Lower lobe of right lung (tissue), 2 donors: ENCODE results near the gene CPA2. TPM values are rescaled to one million over a fixed set of nuclear protein-coding genes. Genes with fewer than 3 reads are reported as not detected.

ENCODE experiments used
- ATAC-seq, 2 donors: fragments of 200-7000 bp; cut with Tn5 transposase; one replicate each; pipeline ENCODE4 v1.9.1; 2020 to 2022; ENCODE audit warnings: mild to moderate bottlenecking in 2 of 2, moderate library complexity in 2 of 2
- DNase-seq: peaks from one replicate; pipeline ENCODE4 v3.0.0-alpha.2; 2020
- H3K27ac ChIP-seq: fragments of 200-600 bp; one replicate; pipeline ENCODE4 v1.8.0; 2022
- H3K27me3 ChIP-seq: fragments of 200-600 bp; one replicate; pipeline ENCODE4 v1.8.0; 2022; ENCODE audit warnings: low read depth
- H3K36me3 ChIP-seq: fragments of 200-600 bp; one replicate; pipeline ENCODE4 v1.8.0; 2022; ENCODE audit warnings: mild to moderate bottlenecking
- H3K4me1 ChIP-seq: fragments of 200-600 bp; one replicate; pipeline ENCODE4 v1.8.0; 2022
- H3K4me3 ChIP-seq: fragments of 200-600 bp; one replicate; pipeline ENCODE4 v1.8.0; 2022; ENCODE audit warnings: mild to moderate bottlenecking
- H3K9me3 ChIP-seq: fragments of 200-600 bp; one replicate; pipeline ENCODE4 v1.8.0; 2022
- CTCF ChIP-seq: fragments of 200-600 bp; IDR thresholded peaks from one replicate; pipeline ENCODE4 v1.8.0; 2022; ENCODE audit warnings: antibody characterized with exemption, mild to moderate bottlenecking
- intact Hi-C: fragments of 100-400 bp; cut with DNase I; formaldehyde crosslinking; loops from one replicate; pipeline ENCODE4 v1.11.0; 2022
- total RNA-seq: library from RNA; stranded (reverse); fragmentation: NEBNext Ultra II Directional; extraction: Animal tissue kit (Norgen Biotek cat#: 25700); gene quantifications from one replicate; pipeline ENCODE4 v1.2.1, GENCODE V29; 2021
- donor health status: DM: no; HTN: yes; CAD: no; lungs with severe emphysema.

Gene CPA2
- total RNA-seq, 1 donor from 2014 or later: not detected

- Histone ChIP-seq H3K27me3 (no peaks in the 10 kb centered on the region), H3K4me3 (no peak overlapping the region), H3K9me3 (no peaks in the 10 kb centered on the region), H3K27ac (no peak overlapping the region), H3K4me1 (no peaks in the 10 kb centered on the region), H3K36me3 (no peaks in the 10 kb centered on the region)
- no peak for TF ChIP-seq CTCF
- DNase-seq: no peak
- no peak for ATAC-seq
- intact Hi-C loops: no loop called here
These were observed 65.8 kb downstream of the CPA2 start for GRCh38 chr7:130332259-130333053.

- intact Hi-C loops: no loop called here
- H3K27me3 ChIP-seq: no peaks in the 10 kb centered on the region
These were observed 67.2 kb downstream of the CPA2 start for GRCh38 chr7:130333832-130334231.

GRCh38 chr7:130334274-130334673 is 67.6 kb downstream of the CPA2 start:
- no peak for TF ChIP-seq CTCF
- no peak for ATAC-seq
- Histone ChIP-seq H3K4me3 (no peak overlapping the region), H3K36me3 (no peaks in the 10 kb centered on the region), H3K4me1 (no peaks in the 10 kb centered on the region), H3K27ac (no peak overlapping the region), H3K27me3 (no peaks in the 10 kb centered on the region), H3K9me3 (no peaks in the 10 kb centered on the region)
- intact Hi-C loops: no loop called here
- no peak for DNase-seq

More at GRCh38 chr7:130333832-130334231, 67.2 kb downstream of the CPA2 start:
- Histone ChIP-seq H3K4me3 (no peak overlapping the region), H3K4me1 (no peaks in the 10 kb centered on the region), H3K36me3 (no peaks in the 10 kb centered on the region), H3K9me3 (no peaks in the 10 kb centered on the region), H3K27ac (no peak overlapping the region)
- ATAC-seq: no peak
- DNase-seq: no peak
- no peak for TF ChIP-seq CTCF

GRCh38 chr7:130337410-130337971 is 70.8 kb downstream of the CPA2 start:
- DNase-seq (no peak), ATAC-seq (no peak)
- intact Hi-C loops: no loop called here
- Histone ChIP-seq H3K27me3 (no peaks in the 10 kb centered on the region), H3K36me3 (no peaks in the 10 kb centered on the region), H3K4me3 (no peak overlapping the region), H3K4me1 (no peaks in the 10 kb centered on the region), H3K27ac (no peak overlapping the region), H3K9me3 (no peaks in the 10 kb centered on the region)
- no peak for TF ChIP-seq CTCF

- TF ChIP-seq CTCF: no peak
- no peak overlapping the region for H3K4me3 ChIP-seq
- H3K36me3 ChIP-seq: no peaks in the 10 kb centered on the region
- no peaks in the 10 kb centered on the region for H3K27me3 ChIP-seq
- no peaks in the 10 kb centered on the region for H3K9me3 ChIP-seq
- ATAC-seq (no peak), DNase-seq (no peak)
- no peaks in the 10 kb centered on the region for H3K4me1 ChIP-seq
- intact Hi-C loops: no loop called here
- H3K27ac ChIP-seq: no peak overlapping the region
These were observed 71.6 kb downstream of the CPA2 start for GRCh38 chr7:130338233-130338632.

Other genes with a start within 250 kb of the CPA2 start
- 11.0 TPM for gene ZC3HC1, start 215.5 kb upstream of the CPA2 start, total RNA-seq
- gene KLHDC10, start 196.3 kb upstream of the CPA2 start, total RNA-seq: 34.2 TPM
- gene TMEM209, start 61.5 kb upstream of the CPA2 start, total RNA-seq: 21.7 TPM
- gene SSMEM1, start 59.0 kb upstream of the CPA2 start, total RNA-seq: not detected
- gene CPA4, start 26.3 kb downstream of the CPA2 start, total RNA-seq: not detected
- not detected for gene CPA5, start 78.0 kb downstream of the CPA2 start, total RNA-seq
- 0.30 TPM for gene CPA1, start 113.6 kb downstream of the CPA2 start, total RNA-seq
- gene CEP41, start 174.2 kb downstream of the CPA2 start, total RNA-seq: 10.0 TPM
- gene MEST, start 225.2 kb downstream of the CPA2 start, total RNA-seq: 34.7 TPM